ENCODE measurements around the gene ATP13A1. TPM values are rescaled to one million over a fixed set of nuclear protein-coding genes. Genes with fewer than 3 reads are reported as not detected.

Gene ATP13A1
- total and polyA plus RNA-seq, 2 of the 8 experiments (the other 6 are each of a cell fraction or from before 2014, with no cell fraction given) = 33.0 to 64.2 TPM

GRCh38 chr19:19647037-19647835, 16.2 kb downstream of the ATP13A1 start:
- Histone ChIP-seq H4K20me1 (replicated peaks in 1 of 2; ENCODE audit: control insufficient read depth in 1 of 2, insufficient read depth in 2 of 2, low read length in 2 of 2) (peaks cover 7 to 12% of the 10 kb centered on the region in 2 experiments), H3K79me2 (ENCODE audit: control insufficient read depth in 1 of 2, insufficient read depth in 2 of 2, low read length in 2 of 2) (no peaks in the 10 kb centered on the region), H2AFZ (ENCODE audit: low read length) (no peak overlapping the region), H3K4ac (replicated peaks; ENCODE audit: insufficient read length, low read depth, low read length) (no peak overlapping the region), H4K91ac (replicated peaks; ENCODE audit: insufficient read length, low read length) (no peak overlapping the region), H3K27ac (ENCODE audit: low read depth, low read length) (no peak overlapping the region), H3K14ac (ENCODE audit: insufficient read length) (no peak overlapping the region), H2BK120ac (replicated peaks; ENCODE audit: low read depth, low read length) (no peak overlapping the region), H3K18ac (ENCODE audit: extremely low read depth, low read length) (no peak overlapping the region), H2BK5ac (ENCODE audit: low read depth, low read length) (no peak overlapping the region), H3K4me2 (ENCODE audit: insufficient read depth in 1 of 2, low read depth in 2 of 2, low read length in 2 of 2) (no peak overlapping the region), H3K9me3 (ENCODE audit: insufficient read depth in 2 of 2, low read depth in 1 of 2, low read length in 1 of 2) (no peaks in the 10 kb centered on the region), H3K79me1 (ENCODE audit: low read depth, low read length) (no peaks in the 10 kb centered on the region), H4K5ac (ENCODE audit: insufficient read length, low read depth, low read length) (no peak overlapping the region), H2AK5ac (ENCODE audit: low read depth, low read length) (no peak overlapping the region), H2BK12ac (ENCODE audit: low read depth, low read length) (no peak overlapping the region), H2BK20ac (ENCODE audit: low read length) (no peak overlapping the region), H3K56ac (replicated peaks; ENCODE audit: insufficient read length, low read depth, low read length) (no peak overlapping the region), H3K4me1 (replicated peaks in 1 of 4; ENCODE audit: control insufficient read depth in 3 of 4, insufficient read depth in 4 of 4, low read length in 3 of 4) (peaks cover 0 to 3% (median 2%) of the 10 kb centered on the region in 4 experiments; a peak in 2 of 7 replicates), H3K9ac (replicated peaks in 1 of 4; ENCODE audit: extremely low read depth in 1 of 4, low read depth in 3 of 4, low read length in 3 of 4) (no peak overlapping the region), H4K8ac (ENCODE audit: extremely low read depth, insufficient read depth, low read length) (no peak overlapping the region; the same call in 1 of the 2 replicates), H3K27me3 (replicated peaks in 1 of 4; ENCODE audit: control insufficient read depth in 3 of 4, extremely low read depth in 1 of 4, insufficient read depth in 3 of 4, low read length in 3 of 4) (no peaks in the 10 kb centered on the region), H3K23ac (ENCODE audit: insufficient read length) (no peak overlapping the region), H3K36me3 (ENCODE audit: control insufficient read depth in 2 of 4, insufficient read depth in 4 of 4, low read length in 3 of 4) (peaks cover 21 to 62% (median 44%) of the 10 kb centered on the region in 4 experiments), H3K23me2 (ENCODE audit: low read depth, low read length) (peaks cover 4% of the 10 kb centered on the region; the same call in 1 of the 2 replicates), H3K4me3 (ENCODE audit: extremely low read depth in 1 of 4, insufficient read depth in 2 of 4, low read depth in 3 of 4, low read length in 4 of 4) (no peak overlapping the region), H2BK15ac (ENCODE audit: low read length) (no peak overlapping the region)
- TF ChIP-seq SUZ12 (IDR thresholded peaks at IDR 0.05; ENCODE audit: low read length) = no peak
- TF ChIP-seq BCL11A (IDR thresholded peaks at IDR 0.05; ENCODE audit: low read depth in 2 of 2, low read length in 2 of 2) = no peak
- no peak for TF ChIP-seq SRF (IDR thresholded peaks at IDR 0.05; ENCODE audit: low read depth, low read length)
- no peak for TF ChIP-seq EGR1 (IDR thresholded peaks at IDR 0.05; ENCODE audit: borderline replicate concordance, low read depth, low read length)
- no peak for TF ChIP-seq MAFK (IDR thresholded peaks at IDR 0.05; ENCODE audit: low read depth, low read length)
- TF ChIP-seq SIX5 (IDR thresholded peaks at IDR 0.05; ENCODE audit: low read depth, low read length) = no peak
- no peak for TF ChIP-seq RAD21 (IDR thresholded peaks at IDR 0.05 in 1 of 2, conservative IDR thresholded peaks at IDR 0.05 in 1 of 2; ENCODE audit: low read depth in 2 of 2, low read length in 2 of 2)
- TF ChIP-seq TEAD4 (IDR thresholded peaks at IDR 0.05; ENCODE audit: low read depth, low read length) = no peak
- DNase-seq (ENCODE audit: low read depth in 1 of 2, low spot score in 2 of 2) (no peak), FAIRE-seq (no peak)
- CTCF ChIA-PET (ENCODE audit: partially characterized antibody) = no interaction called here
- 92% methylated on average over 22 of the region's 29 CpGs; no CpG with 5 or more reads in 1 of the 2 experiments for WGBS, 2 experiments (ENCODE audit: extremely low coverage in 1 of 2, insufficient coverage in 1 of 2, insufficient read length in 1 of 2, insufficient replicate concordance in 2 of 2, low coverage in 1 of 2, low lambda C conversion rate in 2 of 2, missing lambda C conversion rate in 1 of 2)
- POLR2A ChIA-PET (ENCODE audit: partially characterized antibody) = interaction anchor here (0.8 to 2.1 kb wide), 2 partner anchors 8 to 15 kb away, joined by 3 to 5 read pairs; no protein-coding TSS in a partner anchor
